ENCODE data around the gene HOXD3. TPM values are rescaled to one million over a fixed set of nuclear protein-coding genes. Genes with fewer than 3 reads are reported as not detected.

HOXD3 gene
- total and polyA plus RNA-seq, 9 donors: 6.7 to 18.7 (median 14.8) TPM

GRCh38 chr2:176155356-176156044 is 1.6 kb upstream of the HOXD3 start:
- WGBS, 3 donors: 69 to 77% (median 73%) methylated on average over 6 of the region's 6 CpGs
- Histone ChIP-seq H3K27me3 (no peaks in the 10 kb centered on the region), H3K9me3 (no peaks in the 10 kb centered on the region), H3K4me3 (no peak overlapping the region), H3K27ac (no peak overlapping the region), H3K36me3 (no peaks in the 10 kb centered on the region), H3K4me1 (ENCODE audit: insufficient read depth) (no peaks in the 10 kb centered on the region)
- intact Hi-C loops (cut with DNase I): loop anchor here in 1 of 4 donors (5.0 kb wide), 1 partner anchor 302 kb away; no protein-coding TSS in a partner anchor
- no peak for DNase-seq
- TF ChIP-seq CTCF (IDR thresholded peaks at IDR 0.05) (no peak), EP300 (IDR thresholded peaks at IDR 0.05) (no peak), POLR2A (IDR thresholded peaks at IDR 0.05) (no peak)

GRCh38 chr2:176156301-176156806 is 753 bp upstream of the HOXD3 start:
- H3K9me3 ChIP-seq: no peaks in the 10 kb centered on the region
- H3K4me3 ChIP-seq: no peak overlapping the region
- no peak for DNase-seq
- H3K27ac ChIP-seq: no peak overlapping the region
- intact Hi-C loops (cut with DNase I): loop anchor here in 1 of 4 donors (5.0 kb wide), 1 partner anchor 301 kb away; no protein-coding TSS in a partner anchor
- no peaks in the 10 kb centered on the region for H3K4me1 ChIP-seq (ENCODE audit: insufficient read depth)
- H3K36me3 ChIP-seq: no peaks in the 10 kb centered on the region
- no peaks in the 10 kb centered on the region for H3K27me3 ChIP-seq
- TF ChIP-seq EP300 (IDR thresholded peaks at IDR 0.05) (no peak), CTCF (IDR thresholded peaks at IDR 0.05) (no peak), POLR2A (IDR thresholded peaks at IDR 0.05) (no peak)
- WGBS, 3 donors: 89 to 94% (median 91%) methylated on average over 8 of the region's 8 CpGs

- 70 to 83% (median 79%) methylated on average over 43 of the region's 43 CpGs for WGBS, 3 donors
- Histone ChIP-seq H3K4me1 (ENCODE audit: insufficient read depth) (no peaks in the 10 kb centered on the region), H3K9me3 (no peaks in the 10 kb centered on the region), H3K27me3 (no peaks in the 10 kb centered on the region), H3K27ac (no peak overlapping the region), H3K4me3 (peak overlapping the region; percentile 42), H3K36me3 (no peaks in the 10 kb centered on the region)
- no peak for TF ChIP-seq EP300 (IDR thresholded peaks at IDR 0.05)
- TF ChIP-seq CTCF (IDR thresholded peaks at IDR 0.05): no peak
- no peak for TF ChIP-seq POLR2A (IDR thresholded peaks at IDR 0.05)
- peak in 2 of 5 donors; percentile 16 to 27 for DNase-seq
- intact Hi-C loops (cut with DNase I): loop anchor here in 1 of 4 donors (5.0 kb wide), 1 partner anchor 300 kb away; no protein-coding TSS in a partner anchor
Observed at GRCh38 chr2:176157499-176158185, 535 bp downstream of the HOXD3 start.

GRCh38 chr2:176158186-176158591 is 1.1 kb downstream of the HOXD3 start:
- intact Hi-C loops (cut with DNase I): loop anchor here in 1 of 4 donors (5.0 kb wide), 1 partner anchor 299 kb away; no protein-coding TSS in a partner anchor
- H3K4me1 ChIP-seq (ENCODE audit: insufficient read depth): no peaks in the 10 kb centered on the region
- WGBS, 3 donors: 68 to 84% (median 83%) methylated on average over 22 of the region's 22 CpGs
- no peak for TF ChIP-seq CTCF (IDR thresholded peaks at IDR 0.05)
- H3K36me3 ChIP-seq: no peaks in the 10 kb centered on the region
- peak overlapping the region; percentile 42 for H3K4me3 ChIP-seq
- DNase-seq: peak in 1 of 5 donors; percentile 14
- H3K9me3 ChIP-seq: no peaks in the 10 kb centered on the region
- H3K27ac ChIP-seq: no peak overlapping the region
- H3K27me3 ChIP-seq: no peaks in the 10 kb centered on the region
